H9 (cell line): ENCODE measurements around the gene NFX1. TPM values are rescaled to one million over a fixed set of nuclear protein-coding genes. Genes with fewer than 3 reads are reported as not detected.

Experiments
- DNase-seq: peaks from one replicate; pipeline ENCODE4 v3.0.0-alpha.2; 2017
- H2AFZ ChIP-seq: one replicate; pipeline ENCODE4 v1.6.1; 2013; ENCODE audit warnings: mild to moderate bottlenecking, low read length, control low read depth, moderate library complexity
- H2AK5ac ChIP-seq: 2 replicates; pipeline ENCODE4 v1.6.1; 2013; ENCODE audit warnings: low read length, control low read depth, mixed read lengths; ENCODE audit not compliant: insufficient read length
- H2BK120ac ChIP-seq: one replicate; pipeline ENCODE4 v1.6.1; 2013; ENCODE audit warnings: low read depth, mild to moderate bottlenecking, low read length, control low read depth, inconsistent platforms; ENCODE audit not compliant: poor library complexity, severe bottlenecking
- H2BK12ac ChIP-seq: 2 replicates; pipeline ENCODE4 v1.6.1; 2013; ENCODE audit warnings: low read length, control low read depth, mixed read lengths, low read depth; ENCODE audit not compliant: insufficient read length
- H2BK15ac ChIP-seq: 2 replicates; pipeline ENCODE4 v1.6.1; 2013; ENCODE audit warnings: low read depth, low read length, control low read depth
- H2BK20ac ChIP-seq: one replicate; pipeline ENCODE4 v1.6.1; 2013; ENCODE audit warnings: low read depth, mild to moderate bottlenecking, low read length, control low read depth, inconsistent platforms; ENCODE audit not compliant: poor library complexity, severe bottlenecking
- H2BK5ac ChIP-seq: 2 replicates; pipeline ENCODE4 v1.6.1; 2013; ENCODE audit warnings: low read length, control low read depth, mixed read lengths; ENCODE audit not compliant: insufficient read length
- H3K14ac ChIP-seq: 2 replicates; pipeline ENCODE4 v1.6.1; 2013; ENCODE audit warnings: low read length, control low read depth; ENCODE audit not compliant: insufficient read depth
- H3K18ac ChIP-seq: 2 replicates; pipeline ENCODE4 v1.6.1; 2013; ENCODE audit warnings: low read depth, mild to moderate bottlenecking, mixed read lengths, low read length, control low read depth; ENCODE audit not compliant: insufficient read length
- H3K23ac ChIP-seq: 2 replicates; pipeline ENCODE4 v1.6.1; 2013; ENCODE audit warnings: low read length, control low read depth, mixed read lengths, low read depth; ENCODE audit not compliant: insufficient read length
- H3K23me2 ChIP-seq: 2 replicates; pipeline ENCODE4 v1.6.1; 2013; ENCODE audit warnings: low read depth, mild to moderate bottlenecking, mixed read lengths, low read length, control low read depth; ENCODE audit not compliant: insufficient read length, poor library complexity, severe bottlenecking
- H3K27ac ChIP-seq: 2 replicates; pipeline ENCODE4 v1.5.1; 2013; ENCODE audit warnings: low read length, control low read depth, mixed read lengths, low read depth; ENCODE audit not compliant: insufficient read length
- H3K27me3 ChIP-seq: 2 replicates; pipeline ENCODE4 v1.6.1; 2013; ENCODE audit warnings: low read length, control low read depth, inconsistent platforms; ENCODE audit not compliant: insufficient read depth
- H3K4ac ChIP-seq: 2 replicates; pipeline ENCODE4 v1.6.1; 2013; ENCODE audit warnings: low read depth, mild to moderate bottlenecking, control low read depth, inconsistent platforms, low read length, moderate library complexity
- H3K4me1 ChIP-seq: 2 replicates; pipeline ENCODE4 v1.6.1; 2013; ENCODE audit warnings: low read length, control low read depth, inconsistent platforms; ENCODE audit not compliant: insufficient read depth
- H3K4me2 ChIP-seq: 2 replicates; pipeline ENCODE4 v1.6.1; 2013; ENCODE audit warnings: low read length, control low read depth, mixed read lengths; ENCODE audit not compliant: insufficient read length, insufficient read depth
- H3K56ac ChIP-seq: 2 replicates; pipeline ENCODE4 v1.6.1; 2013; ENCODE audit warnings: low read depth, mild to moderate bottlenecking, mixed read lengths, low read length, control low read depth; ENCODE audit not compliant: insufficient read length
- H3K79me1 ChIP-seq: 2 replicates; pipeline ENCODE4 v1.6.1; 2013; ENCODE audit warnings: low read depth, mild to moderate bottlenecking, moderate library complexity, low read length, control low read depth, inconsistent platforms; ENCODE audit not compliant: insufficient read depth, poor library complexity, severe bottlenecking
- H3K79me2 ChIP-seq: 2 replicates; pipeline ENCODE4 v1.6.1; 2013; ENCODE audit warnings: low read length, control low read depth, inconsistent platforms; ENCODE audit not compliant: insufficient read depth
- H3K9ac ChIP-seq: 2 replicates; pipeline ENCODE4 v1.6.1; 2013; ENCODE audit warnings: low read length, control low read depth, mixed read lengths; ENCODE audit not compliant: insufficient read length; ENCODE audit errors: extremely low read depth
- H3K9me3 ChIP-seq: one replicate; pipeline ENCODE4 v1.6.1; 2013; ENCODE audit warnings: low read depth, low read length, inconsistent platforms; ENCODE audit not compliant: control insufficient read depth
- H3T11ph ChIP-seq: one replicate; pipeline ENCODE4 v1.6.1; 2013; ENCODE audit warnings: mild to moderate bottlenecking, low read length, control low read depth, inconsistent platforms
- H4K20me1 ChIP-seq: one replicate; pipeline ENCODE4 v1.6.1; 2013; ENCODE audit not compliant: control insufficient read depth, insufficient read length, insufficient read depth
- H4K5ac ChIP-seq: 2 replicates; pipeline ENCODE4 v1.6.1; 2013; ENCODE audit warnings: low read depth, mild to moderate bottlenecking, mixed read lengths, low read length, control low read depth; ENCODE audit not compliant: insufficient read length
- H4K8ac ChIP-seq: replicated peaks from 2 replicates; pipeline ENCODE4 v1.6.1; 2013; ENCODE audit warnings: low read length, control low read depth, mixed read lengths, low read depth; ENCODE audit not compliant: insufficient read length
- H4K91ac ChIP-seq: 2 replicates; pipeline ENCODE4 v1.6.1; 2013; ENCODE audit warnings: low read depth, mild to moderate bottlenecking, moderate library complexity, mixed read lengths, low read length, control low read depth; ENCODE audit not compliant: insufficient read length
- H3K27ac Mint-ChIP-seq, 3 experiments: 2 replicates in 2 of 3; 3 replicates in 1 of 3; pipeline ENCODE4 v1.8.0; 2020 to 2021; ENCODE audit warnings: mixed read lengths in 3 of 3, mild to moderate bottlenecking in 1 of 3, moderate library complexity in 1 of 3
- H3K27me3 Mint-ChIP-seq: 2 replicates; pipeline ENCODE4 v1.8.0; 2021; ENCODE audit warnings: low read depth, mild to moderate bottlenecking, moderate library complexity, mixed read lengths
- H3K36me3 Mint-ChIP-seq, 3 experiments: 2 replicates in 2 of 3; 3 replicates in 1 of 3; pipeline ENCODE4 v1.8.0; 2020 to 2021; ENCODE audit warnings: low read depth in 3 of 3, mixed read lengths in 3 of 3; ENCODE audit not compliant: insufficient read depth in 1 of 3
- H3K4me1 Mint-ChIP-seq, 2 experiments: 2 replicates each; pipeline ENCODE4 v1.8.0; 2020; ENCODE audit warnings: mixed read lengths in 2 of 2
- H3K4me3 Mint-ChIP-seq, 2 experiments: 2 replicates in 1 of 2; 3 replicates in 1 of 2; pipeline ENCODE4 v1.8.0; 2020 to 2021; ENCODE audit warnings: mild to moderate bottlenecking in 2 of 2, mixed read lengths in 2 of 2, moderate library complexity in 1 of 2
- H3K9me3 Mint-ChIP-seq, 2 experiments: 2 replicates in 1 of 2; 3 replicates in 1 of 2; pipeline ENCODE4 v1.8.0; 2020; ENCODE audit warnings: mild to moderate bottlenecking in 2 of 2, mixed read lengths in 2 of 2, moderate library complexity in 1 of 2
- CTCF ChIP-seq: fragments of 200-600 bp; sonication (generic); conservative IDR thresholded peaks from 3 replicates; pipeline ENCODE4 v1.8.0; 2021; ENCODE audit warnings: antibody characterized with exemption, mild to moderate bottlenecking
- WGBS: extraction: QIAGEN DNeasy Blood & Tissue Kit; methylation state at CpG from one replicate; pipeline ENCODE4 v1.1.7; 2013; ENCODE audit warnings: missing lambda C conversion rate, low lambda C conversion rate, mixed read lengths; ENCODE audit not compliant: insufficient read length; ENCODE audit errors: extremely low coverage; 5-methylcytosine and 5-hydroxymethylcytosine counted together
- total RNA-seq: library from RNA; stranded (reverse); gene quantifications from 2 replicates; pipeline ENCODE4 v1.2.1, GENCODE V29; 2021

Gene NFX1
- total RNA-seq, 1 experiment from 2014 or later = 35.1 TPM

- peaks cover 9 to 67% (median 52%) of the 10 kb centered on the region in 3 experiments; a peak in 6 of 7 replicates for H3K36me3 Mint-ChIP-seq
- H3T11ph ChIP-seq = no peak overlapping the region
- TF ChIP-seq CTCF = no peak
Measured at GRCh38 chr9:33272061-33272460, 18.3 kb upstream of the NFX1 start.

More at GRCh38 chr9:33272061-33272460, 18.3 kb upstream of the NFX1 start:
- Histone ChIP-seq H2BK15ac (no peak overlapping the region), H3K14ac (no peak overlapping the region), H3K9me3 (no peaks in the 10 kb centered on the region), H4K20me1 (no peaks in the 10 kb centered on the region), H3K18ac (no peak overlapping the region), H3K23ac (no peak overlapping the region), H3K23me2 (no peaks in the 10 kb centered on the region), H3K79me1 (no peaks in the 10 kb centered on the region), H3K4me2 (no peak overlapping the region), H3K79me2 (no peaks in the 10 kb centered on the region), H4K91ac (no peak overlapping the region), H4K8ac (no peak overlapping the region), H2BK120ac (no peak overlapping the region), H2AFZ (no peak overlapping the region), H2BK5ac (no peak overlapping the region), H2AK5ac (no peak overlapping the region), H2BK12ac (no peak overlapping the region), H3K27ac (no peak overlapping the region), H3K27me3 (no peaks in the 10 kb centered on the region), H3K9ac (no peak overlapping the region), H3K4ac (no peak overlapping the region), H3K4me1 (no peaks in the 10 kb centered on the region), H4K5ac (no peak overlapping the region), H3K56ac (no peak overlapping the region), H2BK20ac (no peak overlapping the region)
- WGBS = no CpG with 5 or more reads among the region's 1 CpG
- no peak overlapping the region for H3K27ac Mint-ChIP-seq
- no peaks in the 10 kb centered on the region for H3K9me3 Mint-ChIP-seq
- H3K4me3 Mint-ChIP-seq = no peak overlapping the region
- no peaks in the 10 kb centered on the region for H3K27me3 Mint-ChIP-seq
- no peaks in the 10 kb centered on the region for H3K4me1 Mint-ChIP-seq
- no peak for DNase-seq
